H9 (cell line): ENCODE measurements around the gene FHOD3. TPM values are rescaled to one million over a fixed set of nuclear protein-coding genes. Genes with fewer than 3 reads are reported as not detected.

Experiments
- DNase-seq: peaks from one replicate; pipeline ENCODE4 v3.0.0-alpha.2; 2017
- H2AFZ ChIP-seq: one replicate; pipeline ENCODE4 v1.6.1; 2013; ENCODE audit warnings: mild to moderate bottlenecking, low read length, control low read depth, moderate library complexity
- H2AK5ac ChIP-seq: 2 replicates; pipeline ENCODE4 v1.6.1; 2013; ENCODE audit warnings: low read length, control low read depth, mixed read lengths; ENCODE audit not compliant: insufficient read length
- H2BK120ac ChIP-seq: one replicate; pipeline ENCODE4 v1.6.1; 2013; ENCODE audit warnings: low read depth, mild to moderate bottlenecking, low read length, control low read depth, inconsistent platforms; ENCODE audit not compliant: poor library complexity, severe bottlenecking
- H2BK12ac ChIP-seq: 2 replicates; pipeline ENCODE4 v1.6.1; 2013; ENCODE audit warnings: low read length, control low read depth, mixed read lengths, low read depth; ENCODE audit not compliant: insufficient read length
- H2BK15ac ChIP-seq: 2 replicates; pipeline ENCODE4 v1.6.1; 2013; ENCODE audit warnings: low read depth, low read length, control low read depth
- H2BK20ac ChIP-seq: one replicate; pipeline ENCODE4 v1.6.1; 2013; ENCODE audit warnings: low read depth, mild to moderate bottlenecking, low read length, control low read depth, inconsistent platforms; ENCODE audit not compliant: poor library complexity, severe bottlenecking
- H2BK5ac ChIP-seq: 2 replicates; pipeline ENCODE4 v1.6.1; 2013; ENCODE audit warnings: low read length, control low read depth, mixed read lengths; ENCODE audit not compliant: insufficient read length
- H3K14ac ChIP-seq: 2 replicates; pipeline ENCODE4 v1.6.1; 2013; ENCODE audit warnings: low read length, control low read depth; ENCODE audit not compliant: insufficient read depth
- H3K18ac ChIP-seq: 2 replicates; pipeline ENCODE4 v1.6.1; 2013; ENCODE audit warnings: low read depth, mild to moderate bottlenecking, mixed read lengths, low read length, control low read depth; ENCODE audit not compliant: insufficient read length
- H3K23ac ChIP-seq: 2 replicates; pipeline ENCODE4 v1.6.1; 2013; ENCODE audit warnings: low read length, control low read depth, mixed read lengths, low read depth; ENCODE audit not compliant: insufficient read length
- H3K23me2 ChIP-seq: 2 replicates; pipeline ENCODE4 v1.6.1; 2013; ENCODE audit warnings: low read depth, mild to moderate bottlenecking, mixed read lengths, low read length, control low read depth; ENCODE audit not compliant: insufficient read length, poor library complexity, severe bottlenecking
- H3K27ac ChIP-seq: 2 replicates; pipeline ENCODE4 v1.5.1; 2013; ENCODE audit warnings: low read length, control low read depth, mixed read lengths, low read depth; ENCODE audit not compliant: insufficient read length
- H3K27me3 ChIP-seq: 2 replicates; pipeline ENCODE4 v1.6.1; 2013; ENCODE audit warnings: low read length, control low read depth, inconsistent platforms; ENCODE audit not compliant: insufficient read depth
- H3K4ac ChIP-seq: 2 replicates; pipeline ENCODE4 v1.6.1; 2013; ENCODE audit warnings: low read depth, mild to moderate bottlenecking, control low read depth, inconsistent platforms, low read length, moderate library complexity
- H3K4me1 ChIP-seq: 2 replicates; pipeline ENCODE4 v1.6.1; 2013; ENCODE audit warnings: low read length, control low read depth, inconsistent platforms; ENCODE audit not compliant: insufficient read depth
- H3K4me2 ChIP-seq: 2 replicates; pipeline ENCODE4 v1.6.1; 2013; ENCODE audit warnings: low read length, control low read depth, mixed read lengths; ENCODE audit not compliant: insufficient read length, insufficient read depth
- H3K56ac ChIP-seq: 2 replicates; pipeline ENCODE4 v1.6.1; 2013; ENCODE audit warnings: low read depth, mild to moderate bottlenecking, mixed read lengths, low read length, control low read depth; ENCODE audit not compliant: insufficient read length
- H3K79me1 ChIP-seq: 2 replicates; pipeline ENCODE4 v1.6.1; 2013; ENCODE audit warnings: low read depth, mild to moderate bottlenecking, moderate library complexity, low read length, control low read depth, inconsistent platforms; ENCODE audit not compliant: insufficient read depth, poor library complexity, severe bottlenecking
- H3K79me2 ChIP-seq: 2 replicates; pipeline ENCODE4 v1.6.1; 2013; ENCODE audit warnings: low read length, control low read depth, inconsistent platforms; ENCODE audit not compliant: insufficient read depth
- H3K9ac ChIP-seq: 2 replicates; pipeline ENCODE4 v1.6.1; 2013; ENCODE audit warnings: low read length, control low read depth, mixed read lengths; ENCODE audit not compliant: insufficient read length; ENCODE audit errors: extremely low read depth
- H3K9me3 ChIP-seq: one replicate; pipeline ENCODE4 v1.6.1; 2013; ENCODE audit warnings: low read depth, low read length, inconsistent platforms; ENCODE audit not compliant: control insufficient read depth
- H3T11ph ChIP-seq: one replicate; pipeline ENCODE4 v1.6.1; 2013; ENCODE audit warnings: mild to moderate bottlenecking, low read length, control low read depth, inconsistent platforms
- H4K20me1 ChIP-seq: one replicate; pipeline ENCODE4 v1.6.1; 2013; ENCODE audit not compliant: control insufficient read depth, insufficient read length, insufficient read depth
- H4K5ac ChIP-seq: 2 replicates; pipeline ENCODE4 v1.6.1; 2013; ENCODE audit warnings: low read depth, mild to moderate bottlenecking, mixed read lengths, low read length, control low read depth; ENCODE audit not compliant: insufficient read length
- H4K8ac ChIP-seq: replicated peaks from 2 replicates; pipeline ENCODE4 v1.6.1; 2013; ENCODE audit warnings: low read length, control low read depth, mixed read lengths, low read depth; ENCODE audit not compliant: insufficient read length
- H4K91ac ChIP-seq: 2 replicates; pipeline ENCODE4 v1.6.1; 2013; ENCODE audit warnings: low read depth, mild to moderate bottlenecking, moderate library complexity, mixed read lengths, low read length, control low read depth; ENCODE audit not compliant: insufficient read length
- H3K27ac Mint-ChIP-seq, 3 experiments: 2 replicates in 2 of 3; 3 replicates in 1 of 3; pipeline ENCODE4 v1.8.0; 2020 to 2021; ENCODE audit warnings: mixed read lengths in 3 of 3, mild to moderate bottlenecking in 1 of 3, moderate library complexity in 1 of 3
- H3K27me3 Mint-ChIP-seq: 2 replicates; pipeline ENCODE4 v1.8.0; 2021; ENCODE audit warnings: low read depth, mild to moderate bottlenecking, moderate library complexity, mixed read lengths
- H3K36me3 Mint-ChIP-seq, 3 experiments: 2 replicates in 2 of 3; 3 replicates in 1 of 3; pipeline ENCODE4 v1.8.0; 2020 to 2021; ENCODE audit warnings: low read depth in 3 of 3, mixed read lengths in 3 of 3; ENCODE audit not compliant: insufficient read depth in 1 of 3
- H3K4me1 Mint-ChIP-seq, 2 experiments: 2 replicates each; pipeline ENCODE4 v1.8.0; 2020; ENCODE audit warnings: mixed read lengths in 2 of 2
- H3K4me3 Mint-ChIP-seq, 2 experiments: 2 replicates in 1 of 2; 3 replicates in 1 of 2; pipeline ENCODE4 v1.8.0; 2020 to 2021; ENCODE audit warnings: mild to moderate bottlenecking in 2 of 2, mixed read lengths in 2 of 2, moderate library complexity in 1 of 2
- H3K9me3 Mint-ChIP-seq, 2 experiments: 2 replicates in 1 of 2; 3 replicates in 1 of 2; pipeline ENCODE4 v1.8.0; 2020; ENCODE audit warnings: mild to moderate bottlenecking in 2 of 2, mixed read lengths in 2 of 2, moderate library complexity in 1 of 2
- CTCF ChIP-seq: fragments of 200-600 bp; sonication (generic); conservative IDR thresholded peaks from 3 replicates; pipeline ENCODE4 v1.8.0; 2021; ENCODE audit warnings: antibody characterized with exemption, mild to moderate bottlenecking
- WGBS: extraction: QIAGEN DNeasy Blood & Tissue Kit; methylation state at CpG from one replicate; pipeline ENCODE4 v1.1.7; 2013; ENCODE audit warnings: missing lambda C conversion rate, low lambda C conversion rate, mixed read lengths; ENCODE audit not compliant: insufficient read length; ENCODE audit errors: extremely low coverage; 5-methylcytosine and 5-hydroxymethylcytosine counted together
- total RNA-seq: library from RNA; stranded (reverse); gene quantifications from 2 replicates; pipeline ENCODE4 v1.2.1, GENCODE V29; 2021

Gene FHOD3
- total RNA-seq, 1 experiment from 2014 or later: 8.0 TPM

- no peak overlapping the region for H3K18ac ChIP-seq
- H3K4me1 ChIP-seq: no peaks in the 10 kb centered on the region
- H3K27ac Mint-ChIP-seq: no peak overlapping the region
- peaks cover 2% of the 10 kb centered on the region in 2 experiments; a peak in 2 of 4 replicates for H3K4me1 Mint-ChIP-seq
- H2AFZ ChIP-seq: no peak overlapping the region
- H3K27ac ChIP-seq: no peak overlapping the region
- no peak overlapping the region for H2BK20ac ChIP-seq
- no peak overlapping the region for H3K4ac ChIP-seq
- peaks cover 2% of the 10 kb centered on the region for H3K27me3 Mint-ChIP-seq
- H3K79me1 ChIP-seq: no peaks in the 10 kb centered on the region
- H3K4me3 Mint-ChIP-seq: no peak overlapping the region
- H3K56ac ChIP-seq: no peak overlapping the region
- H3K14ac ChIP-seq: no peak overlapping the region
- H3T11ph ChIP-seq: no peak overlapping the region
- no peak overlapping the region for H4K5ac ChIP-seq
- H3K27me3 ChIP-seq: no peaks in the 10 kb centered on the region
- H4K20me1 ChIP-seq: no peaks in the 10 kb centered on the region
- no peak overlapping the region for H4K8ac ChIP-seq
- no peaks in the 10 kb centered on the region for H3K79me2 ChIP-seq
- no peak overlapping the region for H2AK5ac ChIP-seq
- H3K36me3 Mint-ChIP-seq: no peaks in the 10 kb centered on the region
- TF ChIP-seq CTCF: no peak
- no peak overlapping the region for H3K23ac ChIP-seq
- H3K9me3 ChIP-seq: no peaks in the 10 kb centered on the region
- H2BK12ac ChIP-seq: no peak overlapping the region
- no peak overlapping the region for H2BK15ac ChIP-seq
- no peak overlapping the region for H2BK5ac ChIP-seq
- H4K91ac ChIP-seq: no peak overlapping the region
- no peak overlapping the region for H3K9ac ChIP-seq
- WGBS: no CpG with 5 or more reads among the region's 2 CpGs
- no peak overlapping the region for H3K4me2 ChIP-seq
- no peak overlapping the region for H2BK120ac ChIP-seq
- H3K9me3 Mint-ChIP-seq: no peaks in the 10 kb centered on the region
- no peaks in the 10 kb centered on the region for H3K23me2 ChIP-seq
- no peak for DNase-seq
These were observed 82.0 kb downstream of the FHOD3 start for GRCh38 chr18:36379435-36379984.
